WTC11 (cell line): Measurements from ENCODE around the gene EMC8. TPM values are rescaled to one million over a fixed set of nuclear protein-coding genes. Genes with fewer than 3 reads are reported as not detected.

ENCODE experiments used
- ATAC-seq: fragments of 200-7000 bp; cut with Tn5 transposase; 2 replicates; pipeline ENCODE4 v1.10.0; 2021; ENCODE audit warnings: mild to moderate bottlenecking, moderate library complexity
- CTCF ChIA-PET: fragments of 300-600 bp; sonication (Branson Sonifier 250); formaldehyde crosslinking; loops from one replicate; lab custom pipeline; 2021; ENCODE audit warnings: antibody characterized with exemption; lab: Charles Lee
- POLR2A ChIA-PET: fragments of 350-600 bp; sonication (Branson Sonifier 250); formaldehyde crosslinking; loops from one replicate; lab custom pipeline; 2021; ENCODE audit warnings: antibody characterized with exemption; lab: Charles Lee
- DNase-seq: peaks from one replicate; pipeline ENCODE4 v3.0.0; 2021; ENCODE audit warnings: low spot score
- H3K27ac Mint-ChIP-seq: 2 replicates; pipeline ENCODE4 v1.8.0; 2021; ENCODE audit warnings: mixed read lengths
- H3K27me3 Mint-ChIP-seq: 2 replicates; pipeline ENCODE4 v1.8.0; 2021; ENCODE audit warnings: low read depth, mild to moderate bottlenecking, moderate library complexity, mixed read lengths
- H3K36me3 Mint-ChIP-seq: 2 replicates; pipeline ENCODE4 v1.8.0; 2021; ENCODE audit warnings: mixed read lengths
- H3K4me1 Mint-ChIP-seq: 2 replicates; pipeline ENCODE4 v1.8.0; 2022; ENCODE audit warnings: mixed read lengths
- H3K4me3 Mint-ChIP-seq: 2 replicates; pipeline ENCODE4 v1.8.0; 2021; ENCODE audit warnings: mild to moderate bottlenecking, moderate library complexity, mixed read lengths
- H3K9me3 Mint-ChIP-seq: 2 replicates; pipeline ENCODE4 v1.8.0; 2021; ENCODE audit warnings: mixed read lengths
- ATF2 ChIP-seq: sonication (generic); formaldehyde crosslinking; IDR thresholded peaks from 2 replicates; pipeline ENCODE4 v1.8.1; 2022; ENCODE audit warnings: low read depth, missing genetic modification reagents, borderline replicate concordance
- CBFB ChIP-seq: sonication (generic); formaldehyde crosslinking; IDR thresholded peaks from 2 replicates; pipeline ENCODE4 v1.8.1; 2022; ENCODE audit warnings: mild to moderate bottlenecking, low read depth, missing genetic modification reagents
- CDX4 ChIP-seq: fragments of 250-450 bp; sonication (Bioruptor Pico); IDR thresholded peaks from 2 replicates; pipeline ENCODE4 v1.9.0; 2021; ENCODE audit warnings: moderate library complexity, mild to moderate bottlenecking, inconsistent platforms, borderline replicate concordance
- CREM ChIP-seq: sonication (generic); formaldehyde crosslinking; IDR thresholded peaks from 2 replicates; pipeline ENCODE4 v1.8.1; 2022; ENCODE audit warnings: mild to moderate bottlenecking, missing genetic modification reagents, moderate library complexity
- HMGA2 ChIP-seq: fragments of 250-450 bp; sonication (Bioruptor Pico); IDR thresholded peaks from 2 replicates; pipeline ENCODE4 v1.4.0; 2021; ENCODE audit warnings: mild to moderate bottlenecking, moderate library complexity
- IRF1 ChIP-seq: sonication (generic); formaldehyde crosslinking; IDR thresholded peaks from 2 replicates; pipeline ENCODE4 v1.8.0; 2023; ENCODE audit warnings: missing genetic modification reagents
- JAZF1 ChIP-seq: fragments of 250-450 bp; sonication (Bioruptor Pico); IDR thresholded peaks from 2 replicates; pipeline ENCODE4 v1.9.0; 2021; ENCODE audit warnings: moderate library complexity, mild to moderate bottlenecking, inconsistent platforms
- NR1H2 ChIP-seq: sonication (generic); formaldehyde crosslinking; IDR thresholded peaks from 2 replicates; pipeline ENCODE4 v1.9.0; 2021; ENCODE audit warnings: mild to moderate bottlenecking, moderate library complexity, missing genetic modification reagents
- OVOL2 ChIP-seq: fragments of 250-450 bp; sonication (Bioruptor Pico); IDR thresholded peaks from 2 replicates; pipeline ENCODE4 v1.9.0; 2021; ENCODE audit warnings: mild to moderate bottlenecking, borderline replicate concordance
- SMAD3 ChIP-seq: sonication (generic); formaldehyde crosslinking; IDR thresholded peaks from 2 replicates; pipeline ENCODE4 v1.8.0; 2022; ENCODE audit warnings: missing genetic modification reagents, mild to moderate bottlenecking, borderline replicate concordance
- TCF7 ChIP-seq: sonication (generic); formaldehyde crosslinking; IDR thresholded peaks from 2 replicates; pipeline ENCODE4 v1.8.0; 2022; ENCODE audit warnings: mild to moderate bottlenecking, low read depth, missing genetic modification reagents, moderate library complexity
- TEAD1 ChIP-seq: sonication (generic); formaldehyde crosslinking; IDR thresholded peaks from 2 replicates; pipeline ENCODE4 v1.8.0; 2022; ENCODE audit warnings: mild to moderate bottlenecking, missing genetic modification reagents
- ZMAT4 ChIP-seq: fragments of 250-450 bp; sonication (Bioruptor Pico); IDR thresholded peaks from 2 replicates; pipeline ENCODE4 v1.9.0; 2021; ENCODE audit warnings: mild to moderate bottlenecking
- ZNF416 ChIP-seq: fragments of 250-450 bp; sonication (Bioruptor Pico); IDR thresholded peaks from 2 replicates; pipeline ENCODE4 v1.9.0; 2021; ENCODE audit warnings: mild to moderate bottlenecking, inconsistent platforms
- ZNF423 ChIP-seq: fragments of 250-450 bp; sonication (Bioruptor Pico); IDR thresholded peaks from 2 replicates; pipeline ENCODE4 v2.1.2; 2022; ENCODE audit warnings: mild to moderate bottlenecking, moderate library complexity
- total RNA-seq: library from RNA; stranded (reverse); gene quantifications from 3 replicates; pipeline ENCODE4 v1.2.3, GENCODE V29; 2021

The EMC8 gene
- total RNA-seq, 1 experiment from 2014 or later: 55.2 TPM

GRCh38 chr16:85834741-85835140, 35.4 kb upstream of the EMC8 start:
- CTCF ChIA-PET: interaction anchor here (1.2 to 10.4 kb wide), 3 partner anchors 14 to 238 kb away, joined by 3 to 67 read pairs (median 5); no protein-coding TSS in a partner anchor
- ATAC-seq: no peak
- Mint-ChIP-seq H3K4me1 (no peaks in the 10 kb centered on the region), H3K4me3 (no peak overlapping the region), H3K27me3 (peaks cover 17% of the 10 kb centered on the region), H3K27ac (no peak overlapping the region), H3K36me3 (peaks cover 8% of the 10 kb centered on the region; the same call in 1 of the 2 replicates), H3K9me3 (peaks cover 30% of the 10 kb centered on the region)
- POLR2A ChIA-PET: no interaction called here
- TF ChIP-seq TCF7 (CRISPR knock-in tag) (no peak), IRF1 (no peak), CDX4 (CRISPR knock-in tag) (no peak)
- DNase-seq: no peak

GRCh38 chr16:85833219-85833920, 34.0 kb upstream of the EMC8 start:
- ChIA-PET CTCF (interaction anchor here (10.4 kb wide), 1 partner anchor 13 kb away, joined by 67 read pairs; no protein-coding TSS in a partner anchor), POLR2A (no interaction called here)
- Mint-ChIP-seq H3K27ac (no peak overlapping the region), H3K36me3 (peaks cover 8% of the 10 kb centered on the region; the same call in 1 of the 2 replicates), H3K27me3 (peaks cover 17% of the 10 kb centered on the region), H3K9me3 (peaks cover 30% of the 10 kb centered on the region)
- no peak for DNase-seq
- TF ChIP-seq HMGA2: no peak
- TF ChIP-seq IRF1: no peak
- no peak for TF ChIP-seq CREM (CRISPR knock-in tag)
- TF ChIP-seq CBFB: no peak
- TF ChIP-seq JAZF1 (CRISPR knock-in tag): no peak
- no peak for TF ChIP-seq NR1H2 (CRISPR knock-in tag)
- TF ChIP-seq, all 79 proteins: peak for 0
- no peak overlapping the region for H3K4me3 Mint-ChIP-seq
- no peaks in the 10 kb centered on the region for H3K4me1 Mint-ChIP-seq
- ATAC-seq: no peak

- no peaks in the 10 kb centered on the region for H3K4me1 Mint-ChIP-seq
- H3K27me3 Mint-ChIP-seq: peaks cover 17% of the 10 kb centered on the region
- POLR2A ChIA-PET: no interaction called here
- CTCF ChIA-PET: interaction anchor here (10.4 kb wide), 1 partner anchor 12 kb away, joined by 67 read pairs; no protein-coding TSS in a partner anchor
- no peak overlapping the region for H3K27ac Mint-ChIP-seq
- no peak for DNase-seq
- H3K4me3 Mint-ChIP-seq: no peak overlapping the region
- H3K36me3 Mint-ChIP-seq: peaks cover 8% of the 10 kb centered on the region; the same call in 1 of the 2 replicates
- H3K9me3 Mint-ChIP-seq: peaks cover 29% of the 10 kb centered on the region
- no peak for ATAC-seq
- TF ChIP-seq ZMAT4 (CRISPR knock-in tag) (no peak), CREM (CRISPR knock-in tag) (no peak), ZNF416 (no peak), OVOL2 (CRISPR knock-in tag) (no peak), ZNF423 (CRISPR knock-in tag) (no peak), SMAD3 (CRISPR knock-in tag) (no peak), TEAD1 (CRISPR knock-in tag) (no peak), ATF2 (CRISPR knock-in tag) (no peak)
Observed at GRCh38 chr16:85832570-85833218, 33.4 kb upstream of the EMC8 start.
